ENCODE data around the gene SH3TC1.

Gene SH3TC1

GRCh38 chr4:8259743-8260430, 60.8 kb downstream of the SH3TC1 start:
- no peak overlapping the region for H3K4me3 ChIP-seq (ENCODE audit: low read depth, low read length)

GRCh38 chr4:8260656-8261111, 61.6 kb downstream of the SH3TC1 start:
- no peak overlapping the region for H3K4me3 ChIP-seq (ENCODE audit: low read depth, low read length)

DNA sequence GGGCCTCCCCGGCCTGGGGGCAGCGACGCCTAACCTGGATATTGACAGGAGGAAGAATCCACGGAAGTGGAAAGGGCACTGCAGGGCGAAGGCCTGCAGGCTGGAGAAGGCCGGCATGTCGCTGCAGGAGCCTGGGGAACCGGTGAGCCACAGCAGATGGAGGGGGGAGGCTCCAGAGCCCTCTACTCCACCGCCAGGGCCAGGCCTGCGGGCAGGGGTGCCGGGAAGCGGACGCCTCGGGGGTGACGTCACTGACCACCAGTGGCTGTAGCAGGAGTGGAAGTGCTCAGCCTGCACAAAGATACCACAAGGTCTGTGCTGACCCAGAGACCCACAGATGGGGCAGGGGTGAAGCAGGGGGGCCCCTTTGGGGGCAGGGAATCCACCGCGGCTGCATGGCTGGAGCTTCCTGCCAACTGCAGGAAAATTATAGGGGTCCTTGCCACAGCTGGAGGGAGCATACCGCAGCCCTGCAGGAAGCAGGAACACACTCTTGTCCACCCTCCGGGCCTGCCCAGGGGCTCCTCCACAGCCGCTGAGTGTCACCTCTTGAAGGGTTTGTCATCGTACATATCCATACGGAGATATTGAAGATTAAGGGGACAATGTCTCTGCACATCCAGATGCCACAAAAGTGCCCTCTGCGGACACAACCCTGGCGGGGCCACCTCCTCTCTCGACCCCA, 62.9 kb downstream of the SH3TC1 start:
- no peak overlapping the region for H3K4me3 ChIP-seq (ENCODE audit: low read depth, low read length)

DNA sequence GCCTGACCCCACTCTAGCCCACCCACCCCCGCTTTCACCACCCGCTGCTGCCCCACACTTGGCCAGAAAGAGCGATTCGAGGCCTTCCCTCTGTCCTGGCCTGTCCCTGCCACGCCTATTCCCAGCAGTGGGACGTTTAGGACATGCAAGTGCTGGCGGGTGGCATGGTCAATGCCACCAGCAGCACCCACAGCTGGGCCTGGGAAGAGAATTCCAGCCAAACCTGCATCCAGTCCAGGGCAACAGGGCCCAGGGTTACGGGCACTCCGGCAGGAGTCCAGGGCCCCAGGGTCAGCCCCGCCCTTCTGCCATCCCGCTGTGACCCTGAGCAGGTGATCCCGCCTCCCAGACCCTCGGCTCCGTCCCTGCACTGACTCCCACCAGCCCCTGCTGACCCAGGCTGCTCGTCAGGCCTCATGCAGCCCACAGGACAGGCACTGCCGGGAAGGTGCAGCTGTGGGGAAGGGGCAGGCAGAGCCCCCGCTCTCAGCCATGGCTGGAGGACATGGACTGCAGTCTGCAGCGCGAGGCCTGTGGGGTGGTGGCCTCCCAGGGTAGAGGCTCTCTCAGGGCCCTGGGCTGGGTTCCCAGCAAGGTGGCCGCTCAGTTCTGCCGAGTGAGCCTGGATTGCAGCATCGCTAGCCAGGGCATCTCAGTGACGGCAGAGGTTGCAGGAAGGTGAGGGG, 63.7 kb downstream of the SH3TC1 start:
- H3K4me3 ChIP-seq (ENCODE audit: low read depth, low read length): no peak overlapping the region

DNA sequence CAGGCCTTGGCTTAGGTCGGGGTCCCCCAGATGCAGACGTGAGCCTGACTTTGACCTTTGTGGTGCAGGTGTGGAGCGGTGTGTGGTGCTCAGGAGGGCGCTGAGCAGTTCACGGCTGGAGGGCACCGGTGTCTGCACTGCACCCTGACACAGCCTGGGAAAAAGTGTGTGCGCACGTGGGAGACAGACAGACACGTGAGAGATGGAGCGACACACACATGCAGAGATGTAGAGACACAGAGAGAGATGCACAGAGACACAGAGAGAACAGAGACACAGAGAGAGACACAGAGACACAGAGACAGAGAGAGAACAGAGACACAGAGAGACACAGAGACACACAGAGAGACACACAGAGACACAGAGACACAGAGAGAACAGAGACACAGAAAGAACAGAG, 64.3 kb downstream of the SH3TC1 start:
- no peak overlapping the region for H3K4me3 ChIP-seq (ENCODE audit: low read depth, low read length)

DNA sequence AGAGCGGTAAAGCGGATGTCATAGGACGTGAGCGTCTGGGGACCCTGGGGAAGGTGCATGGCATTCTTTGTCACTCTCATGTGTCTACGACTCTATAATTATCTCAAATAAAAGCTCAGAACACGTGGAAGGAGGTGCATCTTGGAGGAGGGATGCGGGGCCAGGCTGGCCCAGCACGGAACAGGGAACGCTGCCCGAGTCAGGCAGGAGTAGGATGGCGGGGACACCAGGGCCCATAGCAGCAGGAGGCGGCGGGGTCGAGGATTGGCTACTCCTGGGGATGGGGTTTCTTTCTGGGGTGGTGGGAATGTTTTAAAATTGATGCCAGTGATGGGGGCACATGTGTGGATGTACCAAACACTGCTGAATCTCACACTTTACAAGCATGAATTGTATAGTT, 65.0 kb downstream of the SH3TC1 start:
- no peak overlapping the region for H3K4me3 ChIP-seq (ENCODE audit: low read depth, low read length)

DNA sequence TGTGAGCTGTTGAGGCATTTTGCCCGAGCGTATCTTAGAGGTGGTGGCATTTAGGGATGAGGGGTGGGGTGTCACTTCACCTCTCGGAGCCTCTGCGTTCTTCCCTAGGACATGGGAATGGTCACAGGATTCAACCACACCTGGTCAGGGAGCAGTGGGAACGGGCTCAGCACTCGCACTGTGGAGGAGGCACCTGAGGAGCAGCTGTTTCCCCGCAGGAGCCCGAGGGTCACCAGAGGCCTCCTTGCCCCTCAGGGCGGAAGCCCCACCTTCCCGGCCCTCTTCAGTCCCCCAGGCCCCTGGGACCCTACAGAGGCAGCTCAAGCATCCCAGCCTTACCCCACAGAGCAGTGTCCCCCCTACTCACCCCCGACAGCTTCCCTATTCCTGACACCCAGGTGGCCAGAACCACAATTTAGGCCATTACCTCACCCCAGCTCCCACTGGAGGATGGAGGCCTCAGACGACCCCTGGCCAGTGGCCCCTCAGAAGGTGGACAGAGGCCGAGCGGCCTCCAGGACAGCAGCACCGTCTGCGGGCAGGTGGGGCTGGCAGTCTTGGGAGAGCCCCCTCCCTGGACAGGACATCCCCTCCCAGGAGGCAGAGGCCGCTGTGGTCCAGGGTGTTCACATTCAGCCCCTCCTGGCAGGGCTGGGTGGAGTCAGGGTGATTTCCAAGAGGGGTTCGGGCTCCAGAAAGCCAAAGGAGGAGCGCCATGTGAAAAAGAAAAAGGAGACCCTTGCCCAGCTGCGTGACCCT, 66.3 kb downstream of the SH3TC1 start:
- no peak overlapping the region for H3K4me3 ChIP-seq (ENCODE audit: low read depth, low read length)

DNA sequence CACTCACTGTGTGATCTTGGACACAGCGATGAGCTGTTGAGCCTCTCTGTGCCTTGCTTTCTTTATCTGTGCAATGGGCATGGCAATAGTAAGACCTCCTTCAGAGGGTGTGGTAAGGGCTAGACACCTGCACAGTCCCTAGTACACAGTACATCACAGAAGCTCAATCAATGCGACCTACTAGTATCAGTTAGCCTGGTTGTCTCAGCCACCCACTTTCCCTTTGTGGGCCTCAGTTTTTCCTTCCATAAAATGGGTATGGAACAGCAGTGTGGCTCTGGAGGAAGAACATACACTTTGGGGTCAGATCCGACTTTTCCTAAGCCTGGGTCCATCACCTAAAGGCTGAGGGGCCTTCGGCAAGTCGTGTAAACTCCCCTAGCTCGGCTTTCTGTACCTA, 67.0 kb downstream of the SH3TC1 start:
- H3K4me3 ChIP-seq (ENCODE audit: low read depth, low read length): no peak overlapping the region

DNA sequence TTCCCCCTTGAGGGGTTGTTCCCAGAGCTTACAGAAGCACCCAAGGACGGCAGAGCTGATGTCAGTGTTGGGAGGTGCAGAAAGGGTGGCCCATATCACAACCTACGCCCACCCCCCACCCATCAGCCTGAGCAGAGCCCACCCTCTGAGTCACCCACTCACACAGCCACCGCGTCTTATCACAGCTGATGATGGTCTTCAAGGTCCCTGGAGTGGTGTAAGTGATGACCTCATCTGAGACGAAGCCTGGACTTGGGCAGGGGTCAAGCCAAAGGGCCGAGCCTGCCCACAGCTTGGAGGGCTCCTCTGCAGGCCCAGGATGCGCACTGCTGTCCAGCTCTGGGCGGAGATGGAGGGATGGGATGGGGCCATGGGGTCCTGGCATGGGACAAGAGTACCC, 67.4 kb downstream of the SH3TC1 start:
- no peak overlapping the region for H3K4me3 ChIP-seq (ENCODE audit: low read depth, low read length)

GRCh38 chr4:8267077-8267476, 68.0 kb downstream of the SH3TC1 start:
- H3K4me3 ChIP-seq (ENCODE audit: low read depth, low read length): no peak overlapping the region

DNA sequence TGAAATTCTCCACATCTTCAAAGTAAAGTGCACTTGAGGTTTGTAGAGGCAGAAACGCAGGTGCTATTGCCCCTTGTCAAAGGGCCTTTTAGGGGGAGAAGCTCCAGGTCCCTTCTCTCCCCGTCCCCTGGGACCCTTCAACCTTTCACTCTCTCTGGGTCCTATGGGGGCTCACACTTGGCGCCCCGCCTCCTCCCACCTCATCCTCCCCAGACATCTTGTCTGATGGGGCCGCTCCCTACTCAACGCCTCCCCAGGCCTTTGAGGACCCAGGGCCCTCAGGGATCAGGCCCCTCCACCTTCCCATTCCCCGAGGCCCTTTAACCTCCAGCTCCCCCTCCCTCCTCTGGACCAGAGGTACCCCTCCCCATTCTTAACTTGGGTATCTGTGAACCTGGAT, 69.1 kb downstream of the SH3TC1 start:
- no peak overlapping the region for H3K4me3 ChIP-seq (ENCODE audit: low read depth, low read length)

- H3K4me3 ChIP-seq (ENCODE audit: low read depth, low read length): no peak overlapping the region
Measured at GRCh38 chr4:8268901-8269534, 69.9 kb downstream of the SH3TC1 start.

- H3K4me3 ChIP-seq (ENCODE audit: low read depth, low read length): peak within 1 kb of the TSS; percentile 29
Measured at GRCh38 chr4:8269535-8270417, 70.7 kb downstream of the SH3TC1 start, which contains the start of gene HTRA3. HTRA3 (plus strand) TSS chr4:8269754; CDS start chr4:8269969, 215 bp downstream.

DNA sequence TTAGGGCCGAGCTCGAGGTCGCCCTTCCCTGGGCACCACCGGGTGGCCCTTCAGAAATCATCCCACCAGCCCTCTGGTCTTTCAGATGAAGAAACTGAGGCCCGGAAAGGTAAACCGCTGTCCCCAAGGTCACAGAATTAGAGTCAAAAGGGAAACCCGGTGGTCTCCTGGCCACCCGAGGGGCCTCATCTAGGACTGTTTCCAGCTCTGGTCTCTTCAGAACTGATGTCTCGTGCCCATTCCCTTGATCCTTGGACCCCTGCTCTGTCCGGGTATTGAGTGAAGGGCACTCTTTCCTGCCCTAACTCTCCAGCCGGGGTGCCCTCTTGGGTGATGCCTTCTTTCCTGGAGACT, 71.3 kb downstream of the SH3TC1 start:
- no peak overlapping the region for H3K4me3 ChIP-seq (ENCODE audit: low read depth, low read length)

- H3K4me3 ChIP-seq (ENCODE audit: low read depth, low read length): no peak overlapping the region
Measured at GRCh38 chr4:8270912-8271815, 72.1 kb downstream of the SH3TC1 start.

GRCh38 chr4:8271821-8272220, 72.7 kb downstream of the SH3TC1 start:
- H3K4me3 ChIP-seq (ENCODE audit: low read depth, low read length): no peak overlapping the region

- no peak overlapping the region for H3K4me3 ChIP-seq (ENCODE audit: low read depth, low read length)
Measured at GRCh38 chr4:8272472-8273428, 73.7 kb downstream of the SH3TC1 start.

DNA sequence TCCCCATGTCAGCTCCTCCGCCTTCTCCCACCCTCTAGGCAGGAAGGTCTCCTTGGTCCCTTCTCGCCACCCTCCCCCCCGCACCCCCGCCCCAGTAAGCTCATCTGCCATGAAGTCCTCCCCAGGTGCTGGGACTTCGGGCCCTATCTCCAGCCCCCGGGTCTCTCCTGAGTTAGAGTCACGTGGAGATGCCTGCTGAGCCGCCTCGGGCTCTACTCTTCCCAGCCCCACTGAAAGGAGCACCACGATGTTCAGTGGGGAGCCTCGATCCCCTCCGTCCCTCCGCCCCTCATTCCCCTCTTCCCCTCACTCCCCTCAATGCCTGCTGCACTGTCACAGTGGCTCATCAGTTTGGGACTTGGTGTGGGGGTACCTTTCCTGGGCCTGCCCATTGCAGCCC, 74.4 kb downstream of the SH3TC1 start:
- no peak overlapping the region for H3K4me3 ChIP-seq (ENCODE audit: low read depth, low read length)
